ACHN (cell line): ENCODE measurements around the gene ACP2.

ENCODE experiments used
- DNase-seq: peaks from one replicate; pipeline ENCODE4 v3.0.0-alpha.2; 2015
- in situ Hi-C: cut with HindIII; loops from 2 replicates; pipeline ENCODE4 v1.10.0; 2017; ENCODE audit warnings: low sequenced_read_pairs, low pct_ligation_motif_present, low pct_unique_long_range_greater_than_20kb

ACP2 gene

GRCh38 chr11:47248664-47249377, at the start of gene ACP2:
ACP2 (minus strand) TSS chr11:47248814; CDS start chr11:47248789, 25 bp downstream.
- in situ Hi-C loops, result no loop called here
- peak; percentile 84 for DNase-seq

- in situ Hi-C loops, result no loop called here
- no peak for DNase-seq
Observed at GRCh38 chr11:47296045-47296444, 47.4 kb upstream of the ACP2 start.

- in situ Hi-C loops, result no loop called here
Observed at GRCh38 chr11:47295385-47295784, 46.8 kb upstream of the ACP2 start.

GRCh38 chr11:47289856-47290255, 41.2 kb upstream of the ACP2 start:
- no peak for DNase-seq
- in situ Hi-C loops, result no loop called here

More at GRCh38 chr11:47295385-47295784, 46.8 kb upstream of the ACP2 start:
- DNase-seq, result no peak

- in situ Hi-C loops, result no loop called here
- DNase-seq, result no peak
Observed at GRCh38 chr11:47288066-47288465, 39.5 kb upstream of the ACP2 start.

GRCh38 chr11:47285969-47286770, 37.6 kb upstream of the ACP2 start:
- in situ Hi-C loops, result no loop called here
- DNase-seq, result no peak

GRCh38 chr11:47284151-47284550, 35.5 kb upstream of the ACP2 start:
- no peak for DNase-seq
- in situ Hi-C loops, result no loop called here

- in situ Hi-C loops, result no loop called here
- DNase-seq, result no peak
Observed at GRCh38 chr11:47282462-47282861, 33.8 kb upstream of the ACP2 start.

GRCh38 chr11:47280860-47281259, 32.2 kb upstream of the ACP2 start:
- in situ Hi-C loops, result no loop called here

GRCh38 chr11:47280099-47280498, 31.5 kb upstream of the ACP2 start:
- in situ Hi-C loops, result no loop called here
- no peak for DNase-seq

More at GRCh38 chr11:47280860-47281259, 32.2 kb upstream of the ACP2 start:
- no peak for DNase-seq

GRCh38 chr11:47278769-47279168, 30.2 kb upstream of the ACP2 start:
- in situ Hi-C loops, result no loop called here
- DNase-seq, result no peak

GRCh38 chr11:47278058-47278457, 29.4 kb upstream of the ACP2 start:
- in situ Hi-C loops, result no loop called here
- DNase-seq, result no peak

- in situ Hi-C loops, result no loop called here
- DNase-seq, result no peak
Observed at GRCh38 chr11:47276923-47277322, 28.3 kb upstream of the ACP2 start.

GRCh38 chr11:47274495-47275235, 26.1 kb upstream of the ACP2 start:
- no peak for DNase-seq
- in situ Hi-C loops, result no loop called here

- in situ Hi-C loops, result no loop called here
- DNase-seq, result no peak
Observed at GRCh38 chr11:47272706-47273105, 24.1 kb upstream of the ACP2 start.

GRCh38 chr11:47271961-47272661, 23.5 kb upstream of the ACP2 start:
- no peak for DNase-seq
- in situ Hi-C loops, result no loop called here

- no peak for DNase-seq
- in situ Hi-C loops, result no loop called here
Observed at GRCh38 chr11:47271328-47271727, 22.7 kb upstream of the ACP2 start.

- in situ Hi-C loops, result no loop called here
- DNase-seq, result peak; percentile 17
Observed at GRCh38 chr11:47270331-47271271, 22.0 kb upstream of the ACP2 start.
